Measurements from ENCODE around the gene SLC27A6. TPM values are rescaled to one million over a fixed set of nuclear protein-coding genes. Genes with fewer than 3 reads are reported as not detected.

The SLC27A6 gene
- total RNA-seq, 1 donor from 2014 or later: 0.39 TPM

DNA sequence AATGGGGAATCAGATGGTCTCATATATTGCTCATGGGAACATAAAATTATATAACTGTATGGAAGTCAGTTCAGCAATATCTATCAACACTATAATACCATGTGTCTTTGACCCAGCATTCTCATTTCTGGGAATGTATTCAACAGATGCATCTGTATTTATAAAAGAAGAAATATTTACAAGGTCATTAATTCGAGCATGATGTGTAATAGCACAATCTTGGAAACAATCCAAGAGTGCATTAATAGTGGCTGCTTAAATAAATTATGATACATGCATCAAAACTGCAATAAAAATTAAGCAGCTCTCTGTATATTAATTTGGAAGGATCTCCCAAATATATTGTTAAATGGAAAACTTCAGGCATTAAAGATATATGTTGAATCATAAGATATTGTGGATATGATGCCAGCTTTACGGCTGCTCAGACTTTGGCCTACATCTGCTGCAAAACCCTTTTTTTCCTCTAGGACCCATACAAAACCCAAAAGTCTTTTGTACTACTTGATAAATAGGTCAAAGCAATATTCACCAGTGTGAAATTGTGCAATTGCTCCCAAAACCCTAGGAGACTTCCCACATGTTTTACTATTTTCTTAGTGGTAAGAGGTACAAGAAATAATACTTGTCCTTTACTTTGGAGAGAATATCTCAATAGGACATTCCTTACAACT is 84.0 kb downstream of the SLC27A6 start:
- no peak for TF ChIP-seq EZH2 (IDR thresholded peaks at IDR 0.05; ENCODE audit: insufficient read depth, low read length)
- TF ChIP-seq, protein P1, sequence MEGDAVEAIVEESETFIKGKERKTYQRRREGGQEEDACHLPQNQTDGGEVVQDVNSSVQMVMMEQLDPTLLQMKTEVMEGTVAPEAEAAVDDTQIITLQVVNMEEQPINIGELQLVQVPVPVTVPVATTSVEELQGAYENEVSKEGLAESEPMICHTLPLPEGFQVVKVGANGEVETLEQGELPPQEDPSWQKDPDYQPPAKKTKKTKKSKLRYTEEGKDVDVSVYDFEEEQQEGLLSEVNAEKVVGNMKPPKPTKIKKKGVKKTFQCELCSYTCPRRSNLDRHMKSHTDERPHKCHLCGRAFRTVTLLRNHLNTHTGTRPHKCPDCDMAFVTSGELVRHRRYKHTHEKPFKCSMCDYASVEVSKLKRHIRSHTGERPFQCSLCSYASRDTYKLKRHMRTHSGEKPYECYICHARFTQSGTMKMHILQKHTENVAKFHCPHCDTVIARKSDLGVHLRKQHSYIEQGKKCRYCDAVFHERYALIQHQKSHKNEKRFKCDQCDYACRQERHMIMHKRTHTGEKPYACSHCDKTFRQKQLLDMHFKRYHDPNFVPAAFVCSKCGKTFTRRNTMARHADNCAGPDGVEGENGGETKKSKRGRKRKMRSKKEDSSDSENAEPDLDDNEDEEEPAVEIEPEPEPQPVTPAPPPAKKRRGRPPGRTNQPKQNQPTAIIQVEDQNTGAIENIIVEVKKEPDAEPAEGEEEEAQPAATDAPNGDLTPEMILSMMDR (IDR thresholded peaks at IDR 0.05; ENCODE audit: insufficient read depth, low read depth, low read length): no peak
- no peak overlapping the region for H3K4me3 ChIP-seq (ENCODE audit: insufficient read depth, low read depth, low read length)
- H3K9ac ChIP-seq (ENCODE audit: low read length): no peak overlapping the region
- Mint-ChIP-seq H3K27me3 (ENCODE audit: low read depth, unreplicated experiment) (no peaks in the 10 kb centered on the region), H3K4me3 (ENCODE audit: unreplicated experiment) (no peak overlapping the region), H3K27ac (ENCODE audit: unreplicated experiment) (no peak overlapping the region), H3K36me3 (ENCODE audit: low read depth, unreplicated experiment) (no peaks in the 10 kb centered on the region), H3K4me1 (ENCODE audit: low read depth, unreplicated experiment) (no peaks in the 10 kb centered on the region), H3K9me3 (ENCODE audit: unreplicated experiment) (peaks cover 1% of the 10 kb centered on the region)
- no peak for FAIRE-seq
- no peak overlapping the region for H3K4me2 ChIP-seq (ENCODE audit: low read length)
- H2AFZ ChIP-seq (ENCODE audit: low read depth, low read length): no peak overlapping the region
- no peaks in the 10 kb centered on the region for H3K4me1 ChIP-seq (ENCODE audit: insufficient read depth, low read length)
- H4K20me1 ChIP-seq (ENCODE audit: insufficient read depth, low read length): no peaks in the 10 kb centered on the region
- DNase-seq (ENCODE audit: low read depth): no peak
- no peaks in the 10 kb centered on the region for H3K9me3 ChIP-seq (ENCODE audit: insufficient read depth, low read depth, low read length)
- no peaks in the 10 kb centered on the region for H3K79me2 ChIP-seq (ENCODE audit: insufficient read depth, low read length)
- H3K27me3 ChIP-seq (ENCODE audit: insufficient read depth, low read length): no peaks in the 10 kb centered on the region
- H3K27ac ChIP-seq (ENCODE audit: low read depth, low read length): no peak overlapping the region
- no peaks in the 10 kb centered on the region for H3K36me3 ChIP-seq (ENCODE audit: insufficient read depth, low read length)

DNA sequence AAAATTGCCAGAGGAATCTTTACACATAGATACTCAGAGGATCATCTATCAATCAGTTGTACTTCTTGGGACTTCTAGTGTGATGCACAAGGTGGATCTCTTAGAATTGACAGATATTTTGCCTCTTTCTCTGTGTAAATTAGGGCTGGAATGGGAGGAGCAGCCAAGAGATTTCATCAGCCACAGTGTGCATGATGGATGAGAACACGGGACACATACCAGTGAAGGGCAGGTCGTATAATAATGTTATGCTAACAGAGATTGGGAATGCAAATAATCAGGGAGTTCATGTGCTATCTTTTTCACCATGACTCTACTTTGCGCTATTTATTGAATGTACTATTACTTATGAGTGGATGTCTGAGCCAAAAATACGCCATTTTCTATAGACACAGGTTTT is 86.0 kb downstream of the SLC27A6 start:
- Histone ChIP-seq H3K9me3 (ENCODE audit: insufficient read depth, low read depth, low read length) (no peaks in the 10 kb centered on the region), H3K27me3 (ENCODE audit: insufficient read depth, low read length) (no peaks in the 10 kb centered on the region), H3K36me3 (ENCODE audit: insufficient read depth, low read length) (no peaks in the 10 kb centered on the region), H3K27ac (ENCODE audit: low read depth, low read length) (no peak overlapping the region), H2AFZ (ENCODE audit: low read depth, low read length) (no peak overlapping the region), H3K4me3 (ENCODE audit: insufficient read depth, low read depth, low read length) (no peak overlapping the region), H4K20me1 (ENCODE audit: insufficient read depth, low read length) (no peaks in the 10 kb centered on the region), H3K9ac (ENCODE audit: low read length) (no peak overlapping the region), H3K4me1 (ENCODE audit: insufficient read depth, low read length) (no peaks in the 10 kb centered on the region), H3K79me2 (ENCODE audit: insufficient read depth, low read length) (no peaks in the 10 kb centered on the region), H3K4me2 (ENCODE audit: low read length) (no peak overlapping the region)
- Mint-ChIP-seq H3K4me3 (ENCODE audit: unreplicated experiment) (no peak overlapping the region), H3K27ac (ENCODE audit: unreplicated experiment) (no peak overlapping the region), H3K36me3 (ENCODE audit: low read depth, unreplicated experiment) (no peaks in the 10 kb centered on the region), H3K9me3 (ENCODE audit: unreplicated experiment) (peaks cover 1% of the 10 kb centered on the region), H3K27me3 (ENCODE audit: low read depth, unreplicated experiment) (no peaks in the 10 kb centered on the region), H3K4me1 (ENCODE audit: low read depth, unreplicated experiment) (no peaks in the 10 kb centered on the region)
- TF ChIP-seq, protein P1 (IDR thresholded peaks at IDR 0.05; ENCODE audit: insufficient read depth, low read depth, low read length): no peak
- no peak for TF ChIP-seq EZH2 (IDR thresholded peaks at IDR 0.05; ENCODE audit: insufficient read depth, low read length)
- FAIRE-seq (no peak), DNase-seq (ENCODE audit: low read depth) (no peak)

DNA sequence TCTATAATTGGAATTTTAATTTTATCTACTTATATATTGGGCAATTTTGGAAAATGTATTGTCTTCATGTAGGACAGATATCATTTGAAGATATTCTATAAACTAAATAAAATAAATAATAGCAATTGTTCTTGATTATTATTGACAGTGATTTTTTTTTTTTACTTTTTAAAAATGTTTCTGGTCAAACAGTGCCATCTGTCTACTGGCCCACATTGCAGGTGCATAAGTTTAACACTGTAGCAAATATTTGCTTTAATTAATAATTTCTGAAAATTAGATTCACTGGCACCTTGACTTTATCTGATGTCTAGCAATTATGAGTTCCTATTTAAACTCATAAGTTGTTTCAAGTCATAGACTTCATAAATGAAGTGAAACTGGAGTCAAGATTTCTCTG is 88.2 kb downstream of the SLC27A6 start:
- no peaks in the 10 kb centered on the region for H3K27me3 Mint-ChIP-seq (ENCODE audit: low read depth, unreplicated experiment)
- Histone ChIP-seq H3K4me1 (ENCODE audit: insufficient read depth, low read length) (no peaks in the 10 kb centered on the region), H3K9ac (ENCODE audit: low read length) (no peak overlapping the region), H3K27me3 (ENCODE audit: insufficient read depth, low read length) (no peaks in the 10 kb centered on the region), H3K27ac (ENCODE audit: low read depth, low read length) (no peak overlapping the region), H3K79me2 (ENCODE audit: insufficient read depth, low read length) (no peaks in the 10 kb centered on the region), H3K4me2 (ENCODE audit: low read length) (no peak overlapping the region), H3K4me3 (ENCODE audit: insufficient read depth, low read depth, low read length) (no peak overlapping the region), H3K36me3 (ENCODE audit: insufficient read depth, low read length) (no peaks in the 10 kb centered on the region), H3K9me3 (ENCODE audit: insufficient read depth, low read depth, low read length) (no peaks in the 10 kb centered on the region), H4K20me1 (ENCODE audit: insufficient read depth, low read length) (no peaks in the 10 kb centered on the region), H2AFZ (ENCODE audit: low read depth, low read length) (no peak overlapping the region)
- no peak for DNase-seq (ENCODE audit: low read depth)
- TF ChIP-seq, protein P1 (IDR thresholded peaks at IDR 0.05; ENCODE audit: insufficient read depth, low read depth, low read length): no peak
- no peak for TF ChIP-seq EZH2 (IDR thresholded peaks at IDR 0.05; ENCODE audit: insufficient read depth, low read length)
- no peak overlapping the region for H3K27ac Mint-ChIP-seq (ENCODE audit: unreplicated experiment)
- H3K9me3 Mint-ChIP-seq (ENCODE audit: unreplicated experiment): no peaks in the 10 kb centered on the region
- FAIRE-seq: no peak
- H3K36me3 Mint-ChIP-seq (ENCODE audit: low read depth, unreplicated experiment): no peaks in the 10 kb centered on the region
- no peaks in the 10 kb centered on the region for H3K4me1 Mint-ChIP-seq (ENCODE audit: low read depth, unreplicated experiment)
- no peak overlapping the region for H3K4me3 Mint-ChIP-seq (ENCODE audit: unreplicated experiment)

Measured in astrocyte (in vitro differentiated cells and primary cell).